ENCODE data around the gene GUCA1A.
"Not testable (repeated sequence)": the region's sequence is repeated elsewhere in the genome, so short reads cannot be mapped to it uniquely, and the experiment has no call there.

The GUCA1A gene

DNA sequence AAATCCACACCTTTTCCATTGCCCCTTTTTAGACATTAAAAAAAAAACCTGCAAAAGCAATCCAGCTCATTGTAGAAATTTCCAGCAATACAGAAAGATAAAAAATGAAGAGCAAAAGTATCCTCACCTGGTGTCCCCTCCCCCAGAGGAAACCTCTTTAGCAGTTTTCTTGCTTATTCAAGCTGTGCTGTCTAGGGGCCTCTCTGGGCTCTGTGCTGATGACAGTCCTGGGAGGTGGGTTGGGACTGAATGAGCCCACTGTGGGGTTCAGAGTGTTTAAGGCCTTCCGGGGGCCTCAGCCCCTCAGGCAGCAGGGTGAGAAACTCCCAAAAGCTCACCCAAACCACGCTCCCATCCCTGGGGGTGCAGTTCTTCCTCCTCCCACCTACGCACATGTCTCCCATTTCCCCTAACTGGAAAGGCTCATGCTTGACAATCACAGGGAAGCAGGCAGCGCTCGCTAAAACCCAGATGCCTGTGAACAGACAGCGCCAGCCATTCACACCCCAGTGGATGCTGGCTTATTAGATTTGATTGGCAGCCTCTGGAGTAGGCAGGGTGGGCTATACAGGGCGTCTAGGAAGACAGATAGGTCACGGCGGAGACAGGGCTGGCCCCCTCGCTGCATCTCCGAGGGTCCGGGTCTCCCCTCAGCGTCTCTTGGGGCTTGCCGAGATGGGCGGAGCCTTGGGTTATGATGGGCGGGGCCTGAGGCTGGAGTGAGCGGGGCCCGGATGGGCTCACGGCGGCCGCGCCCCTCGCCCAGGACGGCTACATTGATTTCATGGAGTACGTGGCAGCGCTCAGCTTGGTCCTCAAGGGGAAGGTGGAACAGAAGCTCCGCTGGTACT is 4.6 kb downstream of the GUCA1A start:
- no peak for DNase-seq

DNA sequence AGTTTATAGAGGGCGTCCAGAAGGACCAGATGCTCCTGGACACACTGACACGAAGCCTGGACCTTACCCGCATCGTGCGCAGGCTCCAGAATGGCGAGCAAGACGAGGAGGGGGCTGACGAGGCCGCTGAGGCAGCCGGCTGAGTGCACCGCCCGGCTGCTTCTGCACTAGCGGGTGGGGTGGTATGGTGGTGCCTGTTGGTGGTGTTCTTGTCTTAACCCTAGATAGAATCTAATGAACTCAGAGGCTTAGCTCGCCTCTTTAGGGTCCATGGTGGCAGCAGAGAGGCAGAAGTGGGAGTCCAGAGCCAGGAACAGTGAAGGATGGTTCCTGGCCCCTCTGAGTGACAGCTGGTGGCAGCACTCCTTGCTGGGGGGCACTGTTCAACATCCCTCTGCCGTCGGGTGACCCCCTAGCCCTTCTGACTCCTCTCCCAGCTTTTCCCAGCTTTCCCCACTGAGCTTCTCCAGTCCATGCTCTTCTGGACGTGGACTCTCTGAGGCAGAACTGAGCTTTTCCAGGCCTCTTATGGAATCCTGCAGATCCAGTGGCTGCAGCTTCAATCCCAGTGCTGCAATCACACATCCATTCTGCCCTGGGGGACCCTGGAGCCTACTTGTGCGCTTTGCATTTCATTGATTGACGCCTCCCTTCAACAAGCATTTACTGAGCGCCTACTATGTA is 6.2 kb downstream of the GUCA1A start:
- no peak for DNase-seq

DNA sequence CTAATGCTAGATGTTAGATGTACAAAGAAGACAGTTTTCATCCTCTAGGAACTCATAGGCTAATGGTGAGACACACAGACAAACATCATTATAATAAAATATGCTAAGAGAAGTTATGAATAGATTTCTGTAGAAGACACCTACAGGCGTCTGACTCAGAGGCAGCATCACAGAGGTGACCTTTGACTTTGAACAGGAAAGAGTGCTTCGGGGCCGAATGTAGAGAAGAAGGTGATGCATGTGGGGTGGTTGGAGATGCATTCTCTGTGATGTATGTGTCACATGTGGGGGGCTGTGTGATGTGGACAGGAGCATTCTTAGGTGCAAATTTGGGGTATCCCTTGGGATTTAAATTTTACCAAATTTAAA is 6.8 kb downstream of the GUCA1A start:
- DNase-seq: no peak

DNA sequence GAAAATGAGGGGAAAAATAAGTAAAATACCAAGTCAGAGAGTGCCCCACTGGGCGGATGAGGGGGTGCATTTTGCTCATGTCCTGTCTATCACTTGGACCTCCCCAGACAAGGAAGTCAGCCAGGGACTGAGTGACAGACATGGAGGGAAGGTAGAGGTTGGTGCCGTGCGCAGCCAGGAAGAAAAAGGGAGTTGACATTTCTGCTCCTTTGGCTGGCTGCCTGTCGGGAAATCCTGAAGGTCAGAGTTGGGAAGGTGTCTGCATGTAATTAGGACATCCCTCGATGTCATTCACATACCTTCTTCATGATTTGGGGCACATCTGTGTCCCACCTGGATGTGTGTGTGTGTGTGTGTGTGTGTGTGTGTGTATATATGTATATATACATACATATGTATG is 8.9 kb downstream of the GUCA1A start:
- no peak for DNase-seq

DNA sequence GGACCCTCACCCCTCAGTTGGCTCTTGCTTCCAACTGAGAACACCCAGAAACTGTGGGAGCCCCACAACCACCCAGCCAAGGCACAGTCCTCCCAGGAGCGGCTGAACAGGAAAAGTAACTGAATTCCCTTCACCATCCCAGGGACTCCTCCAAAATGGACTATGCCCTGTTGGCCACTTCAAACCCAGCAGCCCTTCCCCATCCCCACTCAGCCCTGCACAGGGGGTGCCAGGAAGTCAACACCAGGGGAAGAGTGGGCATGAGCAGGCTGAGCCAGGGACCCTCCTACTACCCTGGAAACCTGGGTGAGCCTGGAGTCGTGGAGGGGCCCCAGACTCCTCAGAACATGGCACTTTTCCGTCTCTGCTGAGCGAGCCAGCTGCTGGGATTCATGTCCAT is 11.3 kb downstream of the GUCA1A start:
- DNase-seq: no peak

DNA sequence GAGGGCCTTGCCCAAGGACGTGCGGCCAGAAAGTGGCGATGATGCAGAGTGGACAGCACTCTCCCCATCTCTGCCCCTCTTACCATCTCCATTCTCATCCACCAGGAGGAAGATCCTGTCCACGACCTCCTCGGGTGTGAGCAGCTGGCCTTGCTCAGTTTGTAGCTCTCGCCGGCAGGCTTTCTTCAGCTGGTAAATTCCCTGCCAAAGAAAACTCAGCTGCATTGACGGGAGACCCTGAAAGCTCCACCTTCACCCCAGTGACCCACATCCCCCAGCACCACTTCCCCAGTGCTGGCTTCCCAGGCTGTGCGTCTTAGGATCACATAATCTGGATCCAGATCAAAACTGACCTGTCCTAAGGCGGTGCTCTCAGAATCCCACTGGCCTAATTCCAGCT is 12.4 kb downstream of the GUCA1A start:
- DNase-seq: no peak

DNA sequence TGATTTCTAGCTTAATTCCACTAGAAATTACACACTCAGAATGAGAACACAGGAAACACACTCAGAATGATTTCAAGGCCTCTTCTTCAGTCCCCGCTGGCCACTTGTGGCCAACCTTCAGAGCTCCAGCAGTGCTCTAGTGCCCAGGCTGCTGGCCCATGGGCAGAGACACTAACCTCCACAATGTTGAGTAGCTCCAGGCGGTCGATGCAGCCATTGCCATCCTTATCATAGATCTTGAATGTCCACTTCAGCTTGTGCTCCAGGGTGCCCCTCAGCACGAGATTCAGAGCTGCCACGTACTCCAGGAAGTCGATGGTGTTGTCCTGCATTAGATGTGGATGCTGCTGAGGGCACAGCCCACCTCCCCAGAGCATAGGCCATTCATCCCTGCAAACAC is 15.2 kb downstream of the GUCA1A start:
- no peak for DNase-seq

DNA sequence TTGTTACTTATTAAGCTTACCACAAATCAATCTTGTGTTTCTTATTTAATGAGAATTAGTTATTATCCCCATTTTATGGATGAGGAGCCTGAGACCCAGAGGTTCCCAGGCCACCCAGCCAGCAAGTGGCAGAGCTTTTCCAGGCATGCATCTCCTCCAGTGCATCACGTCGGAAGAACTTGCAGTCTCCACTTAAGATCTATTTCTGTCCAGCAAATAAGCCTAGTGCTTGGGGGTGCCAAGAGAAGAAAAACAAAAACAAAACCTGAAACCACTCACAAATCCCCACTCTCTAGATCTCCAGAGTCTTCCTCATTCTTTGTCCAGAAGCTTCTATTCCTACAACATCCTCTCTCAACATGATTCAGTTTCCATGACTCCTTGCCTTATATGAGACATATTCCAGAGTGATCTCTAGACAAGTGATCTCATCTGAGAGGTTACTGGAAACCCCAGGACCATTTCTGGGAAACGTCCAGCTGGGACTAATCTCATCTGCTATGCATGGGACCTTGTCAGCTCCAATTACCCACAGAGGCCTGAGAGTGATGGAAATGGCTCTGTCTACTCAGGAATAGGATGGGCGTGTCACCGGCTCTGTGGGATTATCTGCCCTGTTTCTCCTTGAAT is 17.5 kb downstream of the GUCA1A start:
- no peak for DNase-seq

DNA sequence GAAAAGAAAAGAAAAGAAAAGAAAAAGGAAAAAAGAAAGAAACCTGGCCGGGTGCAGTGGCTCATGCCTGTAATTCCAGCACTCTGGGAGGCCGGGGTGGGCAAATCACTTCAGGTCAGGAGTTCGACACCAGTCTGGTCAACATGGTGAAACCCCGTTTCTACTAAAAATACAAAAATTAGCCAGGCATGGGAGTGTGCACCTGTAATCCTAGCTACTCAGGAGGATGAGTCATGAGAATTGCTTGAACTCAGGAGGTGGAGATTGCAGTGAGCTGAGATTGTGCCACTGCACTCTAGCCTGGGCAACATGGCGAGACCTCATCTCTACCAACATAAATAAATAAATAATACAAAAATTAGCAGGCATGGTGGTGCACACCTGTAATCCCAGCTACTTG is 19.2 kb downstream of the GUCA1A start:
- not testable (repeated sequence) for DNase-seq

DNA sequence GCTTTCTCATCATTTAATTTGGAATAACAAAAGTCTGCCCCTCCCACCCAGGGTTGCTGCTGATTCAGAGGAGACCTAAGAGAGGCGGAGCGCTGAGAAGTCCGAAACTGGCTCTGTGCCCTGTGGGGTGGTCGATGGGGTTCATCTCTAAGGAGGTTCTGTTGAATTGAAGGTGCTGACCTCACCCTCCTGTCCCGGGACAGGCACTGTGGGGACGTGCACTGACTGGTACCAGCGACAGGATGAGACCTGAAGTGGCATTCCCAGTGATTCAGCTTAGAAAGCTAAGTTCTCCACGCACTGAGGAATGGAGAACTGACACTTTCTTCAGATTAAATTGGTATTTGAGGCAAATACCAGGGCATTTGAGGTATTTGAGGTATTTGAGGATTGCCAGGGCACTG is 20.3 kb downstream of the GUCA1A start:
- no peak for DNase-seq

DNA sequence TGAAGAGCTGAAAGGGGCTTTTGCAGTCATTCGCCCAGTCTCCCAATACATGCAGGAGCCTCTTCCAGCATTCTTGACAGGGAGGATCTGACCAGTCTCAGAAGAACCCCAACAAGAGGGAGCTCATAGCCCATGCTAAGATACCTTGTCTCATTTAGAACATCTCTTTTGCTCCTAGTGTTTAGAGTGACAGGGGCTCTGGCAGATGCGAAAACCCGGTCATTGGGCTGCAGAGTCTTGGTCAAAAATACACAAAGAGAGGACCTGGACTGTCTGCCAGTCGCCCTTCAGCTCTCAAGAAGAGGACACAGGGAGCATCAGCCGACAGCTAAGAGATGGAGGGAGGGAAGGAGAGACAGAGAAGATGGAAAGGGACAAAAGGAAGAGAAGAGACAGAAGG is 20.9 kb downstream of the GUCA1A start:
- no peak for DNase-seq

DNA sequence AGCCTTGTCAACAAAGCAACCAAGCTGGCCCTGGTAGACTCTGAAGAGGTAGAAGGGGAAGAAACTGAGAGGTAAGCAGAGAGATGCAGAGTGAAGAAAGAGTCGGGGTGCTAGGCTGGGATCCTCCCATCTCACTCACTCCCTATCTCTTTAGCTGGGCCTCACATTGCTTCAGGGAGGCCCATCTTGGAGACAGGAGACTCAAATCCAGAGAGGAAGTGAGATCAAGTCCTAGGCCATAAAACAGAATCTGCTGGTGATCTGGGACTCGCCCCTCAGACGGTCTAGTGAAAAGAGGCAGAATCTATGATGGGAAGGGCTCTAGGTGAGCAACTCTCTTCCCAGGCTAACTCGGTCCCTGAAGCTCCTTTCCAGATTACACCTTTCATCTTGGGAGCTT is 22.3 kb downstream of the GUCA1A start:
- DNase-seq: no peak

DNA sequence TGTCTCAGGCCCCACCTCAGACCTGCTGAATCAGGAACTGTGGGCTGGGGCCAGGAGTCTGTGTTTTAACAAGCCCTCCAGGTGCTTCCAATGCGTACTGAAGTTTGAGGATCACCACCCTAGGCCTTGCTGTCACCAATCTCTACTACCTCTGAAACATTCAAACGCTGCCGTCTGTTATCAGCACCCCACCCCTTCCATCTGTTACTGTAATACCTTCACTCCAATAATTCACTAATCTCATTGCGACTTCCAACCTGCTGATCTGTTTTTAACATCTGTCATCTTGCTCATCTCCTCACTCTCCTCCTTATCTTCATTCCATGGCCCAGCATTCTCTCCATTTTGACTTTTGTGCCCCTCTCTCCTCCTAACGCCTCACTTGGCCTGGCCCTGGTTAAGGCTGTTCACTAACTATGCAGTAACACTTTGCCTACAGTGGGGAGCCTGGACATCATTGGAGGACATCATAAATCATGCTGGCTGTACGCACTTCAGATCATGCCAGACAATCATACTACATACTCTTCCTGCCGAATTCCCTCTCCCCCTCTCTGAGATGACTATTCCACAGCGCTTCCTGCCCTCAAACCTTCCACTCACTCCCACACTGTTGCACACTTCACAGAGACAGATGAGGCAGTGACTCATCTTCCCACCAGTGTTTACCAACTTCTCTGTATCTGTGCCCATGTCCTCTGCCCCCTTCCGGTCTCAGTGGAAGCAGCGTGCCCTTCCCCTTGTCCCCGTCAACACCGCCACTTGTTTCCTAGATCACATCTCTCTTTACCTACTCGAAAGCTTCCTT is 24.6 kb downstream of the GUCA1A start:
- peak; percentile 71 for DNase-seq

DNA sequence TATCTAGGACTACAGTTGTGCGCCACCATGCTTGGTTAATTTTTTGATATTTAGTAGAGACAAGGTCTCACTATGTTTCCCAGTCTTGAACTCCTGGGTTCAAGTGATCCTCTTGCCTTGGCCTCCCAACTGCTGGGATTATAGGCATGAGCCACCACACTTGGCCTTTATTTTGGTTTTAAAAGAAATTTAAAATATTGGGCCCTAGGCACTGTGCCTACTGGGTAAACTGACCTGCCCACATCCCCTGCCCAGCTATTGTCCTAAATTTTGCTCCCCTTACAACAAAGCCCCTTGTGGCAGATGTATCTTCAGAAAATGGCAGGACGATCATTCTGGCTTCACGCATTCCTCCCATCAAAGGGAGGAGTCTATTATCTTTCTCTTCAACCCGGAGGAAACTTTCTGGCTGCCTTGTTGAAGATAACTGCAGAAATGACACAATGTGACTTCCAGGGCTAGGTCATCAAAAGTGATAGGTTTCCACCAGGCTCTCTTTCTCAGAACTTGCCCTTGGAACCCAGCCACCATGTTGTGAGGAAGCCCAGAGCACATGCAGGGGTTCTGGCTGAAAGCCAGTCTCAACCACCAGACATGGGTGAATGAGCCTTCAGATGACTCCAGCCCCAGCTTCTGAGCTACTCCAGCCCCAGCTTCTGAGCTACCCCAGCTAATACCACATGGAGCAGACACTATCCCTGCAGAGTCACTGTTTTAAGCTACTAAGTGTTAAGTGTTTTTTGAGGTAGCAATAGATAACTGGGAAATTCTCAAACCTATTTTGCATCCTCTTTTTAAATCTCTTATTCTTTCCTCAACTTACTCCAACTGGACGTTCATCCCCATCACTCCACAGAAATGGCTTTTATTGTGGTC is 26.2 kb downstream of the GUCA1A start:
- no peak for DNase-seq

DNA sequence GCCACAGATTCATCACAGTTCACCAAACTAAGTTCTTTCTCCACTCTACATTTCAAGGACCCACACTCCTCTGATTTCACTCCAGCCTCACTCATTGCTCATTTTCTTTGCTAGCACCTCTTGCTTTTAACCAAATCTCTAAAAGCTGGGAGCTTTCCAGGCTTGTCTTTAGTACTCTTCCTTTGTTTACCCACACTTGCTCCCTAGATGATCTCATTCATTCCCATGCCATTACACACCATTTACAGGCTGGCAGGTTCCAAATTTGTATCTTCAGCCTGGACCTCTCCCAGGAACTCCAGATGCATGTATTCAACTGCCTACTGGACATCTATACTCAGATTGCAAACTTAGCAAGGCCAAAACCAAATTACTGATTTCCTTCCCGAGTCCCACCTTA is 26.9 kb downstream of the GUCA1A start:
- DNase-seq: no peak

DNA sequence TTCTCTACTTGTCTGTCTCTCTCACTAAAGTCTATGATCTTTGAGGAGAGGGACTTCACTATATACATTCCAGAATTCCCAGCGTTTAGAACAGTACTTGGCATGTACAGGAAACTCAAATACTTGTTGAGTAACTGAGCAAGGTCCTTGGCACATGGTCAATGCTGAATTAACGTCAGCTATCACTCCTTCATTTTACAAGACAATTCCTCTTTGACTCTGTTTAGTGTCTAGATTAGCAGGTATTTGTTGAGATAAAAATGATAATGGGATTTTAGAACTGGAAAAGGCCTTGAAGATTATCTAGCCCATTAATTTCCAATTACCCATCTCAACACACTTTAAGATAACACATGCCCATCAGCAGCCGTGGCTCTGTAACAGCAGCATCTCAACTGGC is 28.2 kb downstream of the GUCA1A start:
- no peak for DNase-seq

DNA sequence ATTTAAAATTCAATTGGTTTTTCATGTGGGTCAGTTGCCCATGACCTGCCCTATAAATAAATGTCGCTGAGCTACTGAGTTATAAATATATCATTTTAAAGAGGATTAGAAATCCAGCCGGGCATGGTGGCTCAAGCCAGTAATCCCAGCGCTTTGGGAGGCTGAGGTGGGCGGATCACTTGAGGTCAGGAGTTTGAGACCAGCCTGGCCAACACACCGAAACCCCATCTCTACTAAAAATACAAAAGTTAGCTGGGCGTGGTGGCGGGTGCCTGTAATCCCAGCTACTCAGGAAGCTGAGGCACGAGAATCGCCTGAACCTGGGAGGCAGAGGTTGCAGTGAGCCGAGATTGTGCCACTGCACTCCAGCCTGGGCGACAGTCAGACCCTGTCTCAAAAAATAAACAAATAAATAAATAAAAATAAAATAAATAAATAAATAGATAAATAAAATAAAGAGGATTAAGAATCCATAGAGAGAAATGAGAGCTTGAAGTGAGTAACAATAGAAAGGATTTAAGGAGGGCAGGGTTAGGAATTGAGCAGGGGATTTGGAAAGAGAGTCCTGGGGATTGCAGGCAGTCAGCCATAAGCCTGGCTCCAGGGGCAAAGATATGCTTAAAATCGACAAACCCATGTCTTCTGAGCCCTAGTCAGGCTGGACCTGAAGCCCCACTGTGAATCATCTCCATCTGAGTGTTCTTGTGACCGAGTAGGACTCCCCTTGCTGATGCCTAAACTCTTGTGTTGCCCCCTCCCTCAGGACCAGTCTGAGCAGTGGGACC is 29.2 kb downstream of the GUCA1A start:
- DNase-seq: not testable (repeated sequence)

DNA sequence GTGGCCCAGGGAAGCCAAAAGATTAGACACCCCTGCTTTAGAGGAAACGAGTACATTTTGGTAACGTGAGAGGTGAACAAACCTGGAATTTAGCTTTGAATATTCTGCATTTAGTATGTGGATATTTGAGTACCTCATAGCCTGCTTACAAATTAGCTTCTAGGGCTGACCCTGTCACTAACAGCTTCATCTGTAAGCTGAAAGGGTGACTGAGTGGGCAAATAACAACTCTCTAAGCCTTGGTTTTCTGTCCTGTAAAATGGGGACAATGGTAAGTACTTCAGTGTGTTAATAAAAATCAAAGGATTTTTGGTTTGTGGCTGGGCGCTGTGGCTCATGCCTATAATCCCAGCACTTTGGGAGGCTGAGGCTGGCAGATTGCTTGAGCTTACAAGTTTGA is 30.0 kb downstream of the GUCA1A start:
- no peak for DNase-seq

DNA sequence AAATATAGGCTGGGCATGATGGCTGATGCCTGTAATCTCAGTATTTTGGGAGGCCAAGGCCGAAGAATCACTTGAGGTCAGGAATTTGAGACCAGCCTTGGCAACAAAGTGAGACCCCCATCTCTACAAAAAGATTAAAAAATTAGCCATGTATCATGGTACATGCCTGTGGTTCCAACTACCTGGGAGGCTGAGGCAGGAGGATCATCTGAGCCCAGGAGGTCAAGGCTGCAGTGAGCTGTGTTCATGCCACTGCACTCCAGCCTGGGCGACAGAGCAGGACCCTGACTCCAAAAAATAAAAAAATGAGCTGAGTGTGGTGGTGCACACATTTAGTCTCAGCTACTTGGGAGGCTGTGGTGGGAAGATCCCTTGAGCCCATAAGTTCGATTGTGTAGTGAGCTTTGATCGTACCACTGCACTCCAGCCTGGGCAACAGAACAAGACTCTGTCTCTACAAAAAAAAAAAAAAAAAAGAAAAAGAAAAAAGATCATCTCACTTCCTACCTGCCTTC is 31.7 kb downstream of the GUCA1A start:
- no peak for DNase-seq

DNA sequence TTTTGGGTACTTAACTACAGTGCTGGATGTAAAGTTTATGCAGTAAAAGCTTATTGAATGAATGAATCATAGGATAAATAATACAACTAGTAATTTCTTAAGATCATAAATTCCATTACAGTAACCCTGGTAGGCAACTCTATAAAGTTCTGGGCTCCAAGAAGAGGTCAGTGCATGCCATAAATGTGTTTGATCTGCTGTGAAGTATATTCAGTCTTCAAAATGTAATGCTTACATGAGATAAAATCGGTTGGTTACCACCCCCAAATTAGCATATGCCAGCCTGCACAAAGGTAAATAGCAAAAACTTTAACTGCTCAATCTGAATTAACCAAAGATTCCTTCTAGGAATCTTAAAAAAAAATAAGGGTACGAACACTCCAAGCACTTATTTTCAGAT is 34.4 kb downstream of the GUCA1A start:
- DNase-seq: not testable (repeated sequence)

DNA sequence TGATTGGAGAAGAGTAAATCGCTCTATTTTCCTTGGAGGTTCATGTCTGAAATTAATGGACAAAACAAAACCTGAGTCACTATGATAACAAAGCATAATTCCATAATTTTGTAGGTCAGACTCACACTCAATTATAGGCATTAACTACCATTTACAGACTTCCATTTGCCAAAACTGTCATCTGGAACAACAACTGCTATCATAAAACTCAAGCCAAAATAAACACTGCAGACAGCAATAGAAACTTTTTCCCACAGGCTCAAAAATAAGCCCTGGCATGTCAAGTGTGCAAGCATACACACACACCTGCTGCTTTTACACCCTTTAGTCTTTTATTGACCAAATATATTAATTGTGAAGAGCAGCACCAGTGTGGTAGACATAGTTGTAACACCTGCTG is 37.4 kb downstream of the GUCA1A start:
- DNase-seq: no peak
